ENCODE results near the gene POLR2L. TPM values are rescaled to one million over a fixed set of nuclear protein-coding genes. Genes with fewer than 3 reads are reported as not detected.
A peak's percentile ranks its signal among the peaks of the same experiment; 100 is the strongest.

POLR2L gene
- total RNA-seq, 4 donors from 2014 or later: 45.6 to 90.3 (median 64.7) TPM

DNA sequence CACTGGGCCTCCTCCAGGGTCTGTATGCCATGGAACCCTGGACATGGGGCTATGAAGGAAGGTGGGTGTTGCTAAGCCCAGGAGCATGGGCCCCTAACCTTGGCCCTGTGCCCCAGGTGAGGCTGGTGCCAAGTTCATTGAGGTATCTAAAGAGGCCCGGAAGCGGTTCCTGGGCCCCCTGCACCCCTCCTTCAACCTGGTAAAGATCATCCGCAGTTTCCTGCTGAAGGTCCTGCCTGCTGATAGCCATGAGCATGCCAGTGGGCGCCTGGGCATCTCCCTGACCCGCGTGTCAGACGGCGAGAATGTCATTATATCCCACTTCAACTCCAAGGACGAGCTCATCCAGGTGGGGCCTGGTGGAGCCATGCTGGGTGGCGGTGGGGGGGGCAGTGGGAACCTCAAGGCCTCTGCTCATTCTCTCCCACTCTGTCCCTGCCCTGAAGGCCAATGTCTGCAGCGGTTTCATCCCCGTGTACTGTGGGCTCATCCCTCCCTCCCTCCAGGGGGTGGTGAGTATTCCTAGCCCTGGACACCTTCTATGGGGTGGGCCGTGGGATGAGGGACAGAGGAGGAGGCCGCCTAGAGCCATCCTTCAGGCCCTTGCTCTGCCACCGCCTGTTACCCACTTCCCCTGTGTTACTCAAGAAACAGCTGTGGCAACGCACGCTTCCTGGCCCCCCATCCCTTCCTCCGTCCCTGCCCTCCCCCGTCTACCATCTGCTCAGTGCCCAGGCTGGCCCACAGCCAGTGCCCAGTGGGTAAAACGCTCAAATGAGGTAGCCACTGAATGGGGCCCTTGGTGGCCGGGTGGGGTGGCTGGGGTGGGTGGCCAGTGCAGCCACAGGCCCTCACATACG, 20.6 kb downstream of the POLR2L start:
- intact Hi-C loops (cut with DNase I): no loop called here

GRCh38 chr11:820655-821511, 21.4 kb downstream of the POLR2L start:
- Histone ChIP-seq H3K36me3 (peaks cover 22 to 44% (median 24%) of the 10 kb centered on the region in 3 donors), H3K27me3 (peaks cover 0 to 21% (median 0%) of the 10 kb centered on the region in 4 donors), H3K4me3 (peak overlapping the region; percentile 72 to 96 (median 82)), H3K4me1 (peaks cover 26 to 57% (median 34%) of the 10 kb centered on the region in 3 donors), H3K27ac (peak overlapping the region; percentile 92 to 98 (median 96)), H3K9me3 (no peaks in the 10 kb centered on the region)
- DNase-seq: no peak
- WGBS, 2 donors: 34 to 38% methylated on average over 4 of the region's 11 CpGs
- intact Hi-C loops (cut with DNase I): no loop called here
- no peak for TF ChIP-seq POLR2A (IDR thresholded peaks at IDR 0.05)
- TF ChIP-seq, protein P1, sequence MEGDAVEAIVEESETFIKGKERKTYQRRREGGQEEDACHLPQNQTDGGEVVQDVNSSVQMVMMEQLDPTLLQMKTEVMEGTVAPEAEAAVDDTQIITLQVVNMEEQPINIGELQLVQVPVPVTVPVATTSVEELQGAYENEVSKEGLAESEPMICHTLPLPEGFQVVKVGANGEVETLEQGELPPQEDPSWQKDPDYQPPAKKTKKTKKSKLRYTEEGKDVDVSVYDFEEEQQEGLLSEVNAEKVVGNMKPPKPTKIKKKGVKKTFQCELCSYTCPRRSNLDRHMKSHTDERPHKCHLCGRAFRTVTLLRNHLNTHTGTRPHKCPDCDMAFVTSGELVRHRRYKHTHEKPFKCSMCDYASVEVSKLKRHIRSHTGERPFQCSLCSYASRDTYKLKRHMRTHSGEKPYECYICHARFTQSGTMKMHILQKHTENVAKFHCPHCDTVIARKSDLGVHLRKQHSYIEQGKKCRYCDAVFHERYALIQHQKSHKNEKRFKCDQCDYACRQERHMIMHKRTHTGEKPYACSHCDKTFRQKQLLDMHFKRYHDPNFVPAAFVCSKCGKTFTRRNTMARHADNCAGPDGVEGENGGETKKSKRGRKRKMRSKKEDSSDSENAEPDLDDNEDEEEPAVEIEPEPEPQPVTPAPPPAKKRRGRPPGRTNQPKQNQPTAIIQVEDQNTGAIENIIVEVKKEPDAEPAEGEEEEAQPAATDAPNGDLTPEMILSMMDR (IDR thresholded peaks at IDR 0.05): no peak

More for the DNA sequence above, 20.6 kb downstream of the POLR2L start:
- Histone ChIP-seq H3K4me1 (peaks cover 30 to 65% (median 40%) of the 10 kb centered on the region in 3 donors), H3K4me3 (peak overlapping the region in 2 of 4 donors; percentile 87 to 96), H3K9me3 (no peaks in the 10 kb centered on the region), H3K27me3 (peaks cover 0 to 29% (median 0%) of the 10 kb centered on the region in 4 donors), H3K27ac (peak overlapping the region; percentile 92 to 98 (median 96)), H3K36me3 (peaks cover 22 to 47% (median 24%) of the 10 kb centered on the region in 3 donors)
- DNase-seq: no peak
- no peak for TF ChIP-seq POLR2A (IDR thresholded peaks at IDR 0.05)
- TF ChIP-seq, protein P1 (IDR thresholded peaks at IDR 0.05): no peak
- WGBS, 2 donors: 64 to 70% methylated on average over 3 to 10 of the region's 22 CpGs

- peak overlapping the region; percentile 72 to 96 (median 82) for H3K4me3 ChIP-seq
- intact Hi-C loops (cut with DNase I): no loop called here
- peaks cover 20 to 44% (median 24%) of the 10 kb centered on the region in 3 donors for H3K36me3 ChIP-seq
- peak overlapping the region; percentile 92 to 98 (median 96) for H3K27ac ChIP-seq
- peak in 2 of 4 donors; percentile 9 to 44 for TF ChIP-seq POLR2A (IDR thresholded peaks at IDR 0.05)
- TF ChIP-seq, protein P1 (IDR thresholded peaks at IDR 0.05): no peak
- no peaks in the 10 kb centered on the region for H3K9me3 ChIP-seq
- 0% methylated on average over 2 of the region's 47 CpGs; no CpG with 5 or more reads in 1 of the 2 donors for WGBS, 2 donors
- peaks cover 0 to 13% (median 0%) of the 10 kb centered on the region in 4 donors for H3K27me3 ChIP-seq
- peak; percentile 74 for DNase-seq
- peaks cover 26 to 49% (median 27%) of the 10 kb centered on the region in 3 donors for H3K4me1 ChIP-seq
Observed at GRCh38 chr11:819943-820649, 22.2 kb downstream of the POLR2L start.

DNA sequence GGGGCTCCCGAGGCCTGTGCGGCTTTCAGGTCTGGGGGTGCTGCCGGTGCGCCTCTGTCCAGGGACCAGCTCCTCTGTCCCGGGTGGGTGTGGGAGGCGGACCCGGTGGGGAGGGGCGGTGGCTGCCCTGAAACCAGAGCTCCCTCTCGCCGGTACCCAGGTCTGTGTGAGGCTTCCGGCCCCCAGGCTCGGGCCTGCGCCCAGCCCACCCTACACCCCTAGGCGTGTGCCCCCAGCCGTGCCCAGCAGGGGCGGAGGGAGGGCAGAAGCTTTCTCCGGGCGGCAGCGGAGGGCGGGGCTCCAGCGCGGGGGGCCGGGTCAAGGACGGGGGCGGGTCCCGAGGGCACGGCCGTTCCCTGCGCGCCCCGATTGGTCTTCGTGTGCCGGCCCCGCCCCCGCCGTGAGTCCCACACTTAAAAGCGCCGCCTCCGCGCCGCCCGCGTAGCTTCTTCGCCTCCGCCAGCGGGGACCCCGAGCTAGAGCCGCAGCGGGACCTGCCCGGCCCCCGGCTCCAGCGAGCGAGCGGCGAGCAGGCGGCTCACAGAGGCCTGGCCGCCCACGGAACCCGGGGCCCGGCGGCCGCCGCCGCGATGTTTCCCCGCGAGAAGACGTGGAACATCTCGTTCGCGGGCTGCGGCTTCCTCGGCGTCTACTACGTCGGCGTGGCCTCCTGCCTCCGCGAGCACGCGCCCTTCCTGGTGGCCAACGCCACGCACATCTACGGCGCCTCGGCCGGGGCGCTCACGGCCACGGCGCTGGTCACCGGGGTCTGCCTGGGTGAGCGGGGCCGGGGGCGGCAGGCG, 23.0 kb downstream of the POLR2L start:
- Histone ChIP-seq H3K4me3 (peak overlapping the region; percentile 72 to 96 (median 82)), H3K36me3 (peaks cover 12 to 44% (median 21%) of the 10 kb centered on the region in 3 donors), H3K27me3 (peaks cover 0 to 5% (median 0%) of the 10 kb centered on the region in 4 donors), H3K9me3 (no peaks in the 10 kb centered on the region), H3K27ac (peak overlapping the region; percentile 92 to 98 (median 96)), H3K4me1 (peaks cover 26 to 41% (median 27%) of the 10 kb centered on the region in 3 donors)
- peak; percentile 62 for DNase-seq
- intact Hi-C loops (cut with DNase I): no loop called here
- peak in 2 of 4 donors; percentile 91 to 95 for TF ChIP-seq POLR2A (IDR thresholded peaks at IDR 0.05)
- TF ChIP-seq, protein P1 (IDR thresholded peaks at IDR 0.05): peak in 4 of 6 experiments; percentile 3 to 37 (median 18)
- 0% methylated on average over 2 to 3 of the region's 96 CpGs for WGBS, 2 donors
